Mammary epithelial cell (primary cell): ENCODE data around the gene CCSER2.
A peak's percentile ranks its signal among the peaks of the same experiment; 100 is the strongest.

ENCODE experiments used
- CTCF ChIP-seq, 2 donors: IDR thresholded peaks in 1 of 2; conservative IDR thresholded peaks in 1 of 2; 2 replicates each; pipeline ENCODE4 v1.5.1; 2011 to 2012; ENCODE audit warnings: inconsistent platforms in 2 of 2, low read length in 2 of 2, mild to moderate bottlenecking in 2 of 2, control low read depth in 1 of 2, low read depth in 1 of 2; ENCODE audit not compliant: insufficient read depth in 1 of 2; ENCODE audit errors: extremely low read depth in 1 of 2
- EZH2 ChIP-seq: IDR thresholded peaks from 2 replicates; pipeline ENCODE4 v1.6.1; 2012; ENCODE audit warnings: low read length, inconsistent platforms, borderline replicate concordance

DNA sequence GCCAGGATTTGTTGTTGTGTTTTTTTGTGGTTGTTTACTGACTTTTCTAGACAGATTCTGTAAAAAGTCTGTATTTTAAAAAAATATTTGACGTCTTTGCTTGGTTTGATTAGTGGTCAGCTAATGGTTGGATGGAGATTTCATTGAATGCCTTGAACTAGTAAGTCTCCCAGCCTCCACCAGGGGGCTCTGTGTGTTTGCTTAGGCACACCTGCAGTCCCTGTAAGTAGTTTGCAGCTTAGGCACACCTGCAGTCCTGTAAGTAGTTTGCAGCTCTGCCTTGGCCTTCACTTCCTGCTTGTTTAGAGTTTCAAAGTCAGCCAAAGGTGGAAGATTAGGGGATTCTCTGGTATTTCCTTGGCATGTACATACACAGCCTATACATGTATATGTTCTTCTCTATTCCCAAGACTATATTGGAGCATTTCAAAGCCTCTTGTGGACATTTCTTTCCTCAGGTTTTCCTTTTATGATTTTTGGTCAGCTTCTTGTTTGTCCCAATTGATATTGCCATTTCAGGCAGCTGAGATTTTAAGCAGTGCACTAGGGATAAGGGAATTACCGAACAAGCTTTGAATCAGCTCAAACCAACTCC is 101.6 kb downstream of the CCSER2 start:
- TF ChIP-seq CTCF (conservative IDR thresholded peaks at IDR 0.05 in 1 of 2, IDR thresholded peaks at IDR 0.05 in 1 of 2; ENCODE audit: extremely low read depth in 1 of 2, insufficient read depth in 1 of 2, low read depth in 1 of 2, low read length in 2 of 2) (peak; percentile 85 to 93), EZH2 (no peak)
